ENCODE data around the gene SH3BGRL3. TPM values are rescaled to one million over a fixed set of nuclear protein-coding genes. Genes with fewer than 3 reads are reported as not detected.

Gene SH3BGRL3
- polyA plus RNA-seq, 1 donor from 2014 or later: 12.8 TPM

- H2AFZ ChIP-seq (ENCODE audit: low read depth, low read length): no peak within 1 kb of the TSS
- no peaks in the 10 kb centered on the region for H4K20me1 ChIP-seq (ENCODE audit: insufficient read depth)
Measured at GRCh38 chr1:26317612-26318337, 37.9 kb downstream of the SH3BGRL3 start, which contains the start of gene CD52. CD52 (plus strand) TSS chr1:26317958; CDS start chr1:26318018, 60 bp downstream.

More at GRCh38 chr1:26317612-26318337, 37.9 kb downstream of the SH3BGRL3 start, which contains the start of gene CD52:
- Histone ChIP-seq H3F3A (ENCODE audit: insufficient read depth, low read length, poor library complexity, severe bottlenecking) (no peaks in the 10 kb centered on the region), H3K27ac (ENCODE audit: low read length) (no peak within 1 kb of the TSS), H3K27me3 (ENCODE audit: insufficient read depth, low read depth, low read length) (no peaks in the 10 kb centered on the region), H3K9ac (ENCODE audit: low read length) (no peak within 1 kb of the TSS), H3K4me2 (ENCODE audit: low read length) (no peak within 1 kb of the TSS), H3K9me3 (ENCODE audit: low read length) (no peaks in the 10 kb centered on the region), H3K4me3 (ENCODE audit: low read length) (no peak within 1 kb of the TSS), H3K9me2 (ENCODE audit: insufficient read depth, low read length) (no peaks in the 10 kb centered on the region), H3K36me3 (ENCODE audit: insufficient read depth, low read length) (no peaks in the 10 kb centered on the region), H3K79me2 (replicated peaks; ENCODE audit: insufficient read depth, low read length) (no peaks in the 10 kb centered on the region)
- TF ChIP-seq RAD21 (conservative IDR thresholded peaks at IDR 0.05) (no peak), SMC3 (conservative IDR thresholded peaks at IDR 0.05; ENCODE audit: poor library complexity) (no peak), REST (IDR thresholded peaks at IDR 0.05; ENCODE audit: borderline replicate concordance) (no peak), EP300 (conservative IDR thresholded peaks at IDR 0.05; ENCODE audit: poor library complexity, severe bottlenecking) (no peak), EZH2 (IDR thresholded peaks at IDR 0.05; ENCODE audit: borderline replicate concordance, insufficient read depth, low read length, poor library complexity, severe bottlenecking) (no peak), TAF1 (IDR thresholded peaks at IDR 0.05; ENCODE audit: low read depth) (no peak), POLR2AphosphoS5 (IDR thresholded peaks at IDR 0.05) (no peak), CTCF (IDR thresholded peaks at IDR 0.05; ENCODE audit: poor library complexity, severe bottlenecking) (no peak), MXI1 (conservative IDR thresholded peaks at IDR 0.05; ENCODE audit: poor library complexity, severe bottlenecking) (no peak)
